Immature natural killer cell (primary cell): ENCODE data around the gene CADM4. TPM values are rescaled to one million over a fixed set of nuclear protein-coding genes. Genes with fewer than 3 reads are reported as not detected.

Source experiments
- polyA plus RNA-seq, 3 donors: library from polyadenylated mRNA; unstranded; fragments of 300-500 nt; fragmentation: Illumina TruSeq; gene quantifications; one replicate each; pipeline ENCODE4 v1.2.3, GENCODE V29; 2021

The CADM4 gene
- polyA plus RNA-seq, 3 donors from 2014 or later: 0.10 TPM; not detected in 2

Other genes starting within 250 kb of the CADM4 start
- not detected for gene TEX101, start 225.0 kb downstream of the CADM4 start, polyA plus RNA-seq
- gene LYPD3, start 174.2 kb downstream of the CADM4 start, polyA plus RNA-seq: 1 to 10 TPM; 1.3 to 2.4 (median 1.4) TPM
- gene PHLDB3, start 135.1 kb downstream of the CADM4 start, polyA plus RNA-seq: 1 to 10 TPM in 2 of 3 donors, under 1 TPM in 1; 0.51 to 3.2 (median 1.3) TPM
- gene ETHE1, start 112.6 kb downstream of the CADM4 start, polyA plus RNA-seq: 100 to 1,000 TPM in 1 of 3 donors, 10 to 100 TPM in 2; 70.5 to 156 (median 74.5) TPM
- gene ZNF575, start 106.7 kb downstream of the CADM4 start, polyA plus RNA-seq: 1 to 10 TPM; 1.1 to 3.5 (median 1.7) TPM
- gene XRCC1, start 64.3 kb downstream of the CADM4 start, polyA plus RNA-seq: 10 to 100 TPM; 13.3 to 34.3 (median 15.2) TPM
- 1 to 10 TPM in 1 of 3 donors, under 1 TPM in 1, not detected in 1; 0.61 to 3.9 TPM for gene PINLYP, start 64.0 kb downstream of the CADM4 start, polyA plus RNA-seq
- gene IRGQ, start 43.7 kb downstream of the CADM4 start, polyA plus RNA-seq: 1 to 10 TPM in 1 of 3 donors, under 1 TPM in 1, not detected in 1; 0.38 to 2.6 TPM
- 10 to 100 TPM in 1 of 3 donors, 1 to 10 TPM in 2; 6.7 to 12.8 (median 7.1) TPM for gene ZNF576, start 43.3 kb downstream of the CADM4 start, polyA plus RNA-seq
- under 1 TPM in 2 of 3 donors, not detected in 1; 0.43 to 0.86 TPM for gene SRRM5, start 27.8 kb downstream of the CADM4 start, polyA plus RNA-seq
- gene ZNF428, start 20.2 kb downstream of the CADM4 start, polyA plus RNA-seq: 10 to 100 TPM; 10.6 to 28.5 (median 19.7) TPM
- 1 to 10 TPM; 3.4 to 6.1 (median 5.7) TPM for gene PLAUR, start 30.3 kb upstream of the CADM4 start, polyA plus RNA-seq
- under 1 TPM in 1 of 3 donors, not detected in 2; 0.13 TPM for gene IRGC, start 76.2 kb upstream of the CADM4 start, polyA plus RNA-seq
- gene SMG9, start 115.1 kb upstream of the CADM4 start, polyA plus RNA-seq: 1 to 10 TPM; 1.9 to 9.3 (median 5.1) TPM
- gene KCNN4, start 141.1 kb upstream of the CADM4 start, polyA plus RNA-seq: under 1 TPM in 2 of 3 donors, not detected in 1; 0.19 to 0.27 TPM
- 1 to 10 TPM in 1 of 3 donors, not detected in 2; 3.4 TPM for gene LYPD5, start 162.6 kb upstream of the CADM4 start, polyA plus RNA-seq
- 1 to 10 TPM in 2 of 3 donors, not detected in 1; 1.7 to 3.2 TPM for gene ZNF283, start 187.5 kb upstream of the CADM4 start, polyA plus RNA-seq
- 1 to 10 TPM; 1.6 to 5.5 (median 2.3) TPM for gene ZNF404, start 244.1 kb upstream of the CADM4 start, polyA plus RNA-seq